OCI-M1 (cell line): ENCODE measurements around the gene SLC19A2.

Source experiments
- DNase-seq: peaks from one replicate; lab custom pipeline; 2025; lab: John Stamatoyannopoulos, UW

SLC19A2 gene

GRCh38 chr1:169474302-169474995 lies 11.3 kb downstream of the SLC19A2 start:
- no peak for DNase-seq

DNA sequence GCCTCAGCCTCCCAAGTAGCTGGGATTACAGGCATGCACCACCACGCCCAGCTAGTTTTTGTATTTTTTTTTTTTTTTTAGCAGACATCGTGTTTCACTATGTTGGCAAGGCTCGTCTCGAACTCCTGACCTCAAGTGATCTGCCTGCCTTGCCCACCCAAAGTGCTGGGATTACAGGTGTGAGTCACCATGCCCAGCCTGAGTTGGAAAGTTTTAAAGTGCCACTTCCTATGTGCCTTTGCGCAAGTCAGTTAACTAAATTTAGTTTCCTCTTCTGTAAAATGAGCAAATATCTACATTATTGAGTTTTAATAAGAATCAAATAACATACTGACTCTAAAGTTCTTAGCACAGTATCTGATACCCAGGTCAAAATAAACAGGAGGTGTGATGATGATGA lies 12.4 kb downstream of the SLC19A2 start:
- no peak for DNase-seq

- DNase-seq = no peak
Measured at GRCh38 chr1:169472738-169473137, 13.0 kb downstream of the SLC19A2 start.

- no peak for DNase-seq
Measured at GRCh38 chr1:169468982-169469381, 16.8 kb downstream of the SLC19A2 start.

DNA sequence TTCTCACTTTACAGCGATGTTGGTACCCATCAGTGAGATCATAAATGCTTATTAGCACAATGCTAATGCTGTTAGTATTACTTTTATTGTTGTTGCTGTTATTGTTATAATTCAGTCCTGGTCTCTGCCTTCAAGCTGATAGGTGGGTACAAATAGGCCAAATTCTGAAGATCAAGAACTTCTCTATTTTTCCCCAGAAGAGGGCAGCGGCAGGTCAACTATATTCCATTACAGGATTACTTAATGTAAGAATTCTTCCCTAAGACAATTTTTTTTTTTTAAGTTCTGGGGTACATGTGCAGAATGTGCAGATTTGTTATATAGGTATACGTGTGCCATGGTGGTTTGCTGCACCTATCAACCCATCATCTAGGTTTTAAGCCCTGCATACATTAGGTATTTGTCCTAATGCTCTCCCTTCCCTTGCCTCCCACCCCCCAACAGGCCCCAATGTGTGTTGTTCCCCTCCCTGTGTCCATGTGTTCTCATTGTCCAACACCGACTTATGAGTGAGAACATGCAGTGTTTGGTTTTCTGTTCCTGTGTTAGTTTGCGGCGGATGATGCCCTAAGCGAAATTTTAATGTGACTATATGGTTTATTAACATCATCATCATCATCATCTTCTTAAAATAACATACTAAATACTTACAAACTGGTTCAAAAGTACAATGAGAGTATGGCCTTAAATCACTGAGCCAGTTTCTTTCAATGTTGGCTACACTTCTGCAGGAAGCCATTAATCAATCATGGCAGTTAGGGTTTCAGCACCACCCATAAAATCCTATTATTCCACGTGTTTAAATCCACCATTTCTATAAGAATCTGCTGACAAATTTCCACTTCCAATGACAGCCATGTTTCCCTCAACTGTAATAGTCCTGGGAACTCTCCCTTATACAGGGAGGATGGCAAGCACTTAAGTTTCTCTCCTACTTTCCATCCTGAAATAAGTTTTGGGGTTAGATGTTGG lies 19.2 kb downstream of the SLC19A2 start:
- peak; percentile 77 for DNase-seq

DNA sequence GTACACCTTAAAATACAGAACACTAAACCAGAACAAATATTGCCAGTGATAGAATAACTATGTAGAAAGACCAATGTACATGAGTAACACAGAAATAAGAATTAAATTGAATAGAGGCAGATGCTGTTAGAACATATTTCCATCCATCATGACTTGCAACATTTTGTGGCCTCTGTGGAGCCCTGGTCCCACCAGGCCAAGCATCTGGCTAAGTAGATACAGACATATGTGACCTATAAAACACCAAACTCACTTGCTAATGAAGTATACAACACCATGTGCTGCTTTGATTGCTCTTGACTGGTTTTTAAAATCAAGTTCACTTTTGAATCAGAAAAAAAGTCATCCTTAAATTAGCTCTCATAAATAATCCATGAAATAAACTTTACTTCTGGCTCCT lies 20.5 kb downstream of the SLC19A2 start:
- DNase-seq = no peak

GRCh38 chr1:169462385-169462784 lies 23.4 kb downstream of the SLC19A2 start:
- no peak for DNase-seq

- DNase-seq = no peak
Measured at GRCh38 chr1:169461390-169462000, 24.2 kb downstream of the SLC19A2 start.

GRCh38 chr1:169460191-169460833 lies 25.4 kb downstream of the SLC19A2 start:
- DNase-seq = peak; percentile 72

- peak; percentile 27 for DNase-seq
Measured at GRCh38 chr1:169457443-169457842, 28.3 kb downstream of the SLC19A2 start.

- DNase-seq = no peak
Measured at GRCh38 chr1:169456029-169456428, 29.7 kb downstream of the SLC19A2 start.

DNA sequence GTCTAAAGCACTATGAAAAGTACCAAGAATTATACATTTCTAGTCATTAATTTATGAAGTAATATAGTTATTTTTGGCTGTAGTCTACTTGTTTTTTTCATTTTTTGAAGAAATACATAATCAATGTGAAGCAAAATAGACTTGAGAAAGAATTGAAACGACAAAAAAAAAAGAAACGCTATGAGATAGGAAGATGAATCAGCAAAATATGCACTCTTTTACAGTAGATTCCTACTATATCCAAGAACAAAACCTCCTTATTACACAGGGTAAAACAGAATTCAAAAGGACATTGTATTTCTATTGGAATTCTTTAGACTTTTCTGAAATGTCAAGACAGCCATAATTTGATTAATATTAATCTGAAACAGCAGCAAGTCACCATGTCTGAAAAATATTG lies 32.8 kb downstream of the SLC19A2 start:
- DNase-seq = peak; percentile 24

GRCh38 chr1:169451218-169451824 lies 34.4 kb downstream of the SLC19A2 start:
- DNase-seq = peak; percentile 55

- peak; percentile 14 for DNase-seq
Measured at GRCh38 chr1:169443923-169444322, 41.8 kb downstream of the SLC19A2 start.

- DNase-seq = no peak
Measured at GRCh38 chr1:169427081-169427641, 58.6 kb downstream of the SLC19A2 start, which contains the start of gene CCDC181. TSS of gene CCDC181 (minus strand) at chr1:169427474. CDS start at chr1:169424927, 2,547 bp downstream.

DNA sequence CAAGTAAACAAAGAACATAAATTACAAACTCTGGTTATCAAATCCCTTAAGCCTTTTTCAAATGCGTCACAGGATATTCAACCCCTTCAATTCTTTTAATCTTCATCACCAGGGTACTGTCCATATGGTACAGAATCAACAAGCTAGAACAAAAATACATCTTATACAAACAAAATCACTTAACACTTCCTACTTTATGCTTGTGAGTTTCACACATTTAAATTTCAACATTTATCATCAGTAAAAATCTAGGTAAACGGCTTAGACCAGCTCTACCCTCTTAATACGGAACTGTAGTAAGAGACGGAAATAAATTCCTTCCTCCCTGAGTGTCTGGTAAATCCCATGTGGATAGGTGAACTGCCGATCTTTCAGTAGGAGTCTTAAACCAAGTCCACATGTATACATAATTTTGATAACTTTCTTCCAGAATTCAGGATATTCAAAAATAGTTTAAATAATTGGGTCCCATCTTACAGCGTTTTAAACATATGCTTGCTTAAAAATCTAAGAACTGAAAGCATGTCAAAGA lies 59.5 kb downstream of the SLC19A2 start:
- no peak for DNase-seq

DNA sequence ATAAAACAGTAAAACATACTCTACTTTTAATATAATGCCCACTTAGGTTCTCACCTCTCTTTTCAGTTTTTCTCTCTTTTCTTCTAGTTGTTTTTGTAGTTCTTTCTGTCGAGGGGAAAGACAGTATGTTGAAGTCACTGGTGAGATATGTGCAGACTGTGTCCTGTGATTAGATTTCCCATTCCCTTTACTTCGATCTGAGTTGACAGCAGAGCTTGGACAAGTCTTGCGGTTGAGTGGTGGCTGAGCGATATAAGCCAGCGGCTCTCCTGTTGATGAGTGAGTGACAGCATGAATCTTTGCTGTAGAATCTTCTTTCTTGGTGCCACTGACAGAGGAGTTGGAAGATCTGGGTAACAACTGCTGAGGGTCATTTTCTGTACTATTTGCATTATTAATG lies 64.4 kb downstream of the SLC19A2 start:
- DNase-seq = no peak

- no peak for DNase-seq
Measured at GRCh38 chr1:169414952-169415351, 70.8 kb downstream of the SLC19A2 start.
